Smooth muscle cell (in vitro differentiated cells): Measurements from ENCODE around the gene KIF6. TPM values are rescaled to one million over a fixed set of nuclear protein-coding genes. Genes with fewer than 3 reads are reported as not detected.

ENCODE experiments used
- DNase-seq: peaks from one replicate; lab custom pipeline; 2025; ENCODE audit not compliant: unreplicated experiment; lab: John Stamatoyannopoulos, UW
- H2AFZ ChIP-seq: fragments of 200-600 bp; sonication (generic); 2 replicates; pipeline ENCODE4 v1.6.0; 2016; ENCODE audit warnings: antibody characterized with exemption, low read depth, mild to moderate bottlenecking
- H3F3A ChIP-seq: fragments of 200-600 bp; sonication (generic); 2 replicates; pipeline ENCODE4 v1.6.0; 2017; ENCODE audit warnings: antibody characterized with exemption, low read depth
- H3K27ac ChIP-seq: fragments of 200-600 bp; sonication (generic); 2 replicates; pipeline ENCODE4 v1.5.1; 2016; ENCODE audit warnings: low read depth, mild to moderate bottlenecking
- H3K27me3 ChIP-seq: fragments of 200-600 bp; sonication (generic); 2 replicates; pipeline ENCODE4 v1.6.1; 2016; ENCODE audit warnings: low read depth, mild to moderate bottlenecking
- H3K36me3 ChIP-seq: fragments of 200-600 bp; sonication (generic); 2 replicates; pipeline ENCODE4 v1.5.1; 2016; ENCODE audit warnings: low read depth
- H3K4me1 ChIP-seq: fragments of 200-600 bp; sonication (generic); 2 replicates; pipeline ENCODE4 v1.5.1; 2016; ENCODE audit warnings: low read depth
- H3K4me2 ChIP-seq: fragments of 200-600 bp; sonication (generic); 2 replicates; pipeline ENCODE4 v1.6.0; 2016; ENCODE audit warnings: mild to moderate bottlenecking
- H3K4me3 ChIP-seq: fragments of 200-600 bp; sonication (generic); 2 replicates; pipeline ENCODE4 v1.5.1; 2016; ENCODE audit warnings: mild to moderate bottlenecking
- H3K79me2 ChIP-seq: fragments of 200-600 bp; sonication (generic); 2 replicates; pipeline ENCODE4 v1.6.0; 2016; ENCODE audit warnings: low read depth, mild to moderate bottlenecking
- H3K9ac ChIP-seq: fragments of 200-600 bp; sonication (generic); 2 replicates; pipeline ENCODE4 v1.6.0; 2016; ENCODE audit warnings: low read depth
- H3K9me3 ChIP-seq: fragments of 200-600 bp; sonication (generic); replicated peaks from 2 replicates; pipeline ENCODE4 v1.5.1; 2016; ENCODE audit warnings: low read depth
- H4K20me1 ChIP-seq: fragments of 200-600 bp; sonication (generic); 2 replicates; pipeline ENCODE4 v1.6.0; 2016; ENCODE audit warnings: low read depth
- CTCF ChIP-seq: fragments of 200-600 bp; sonication (generic); IDR thresholded peaks from 2 replicates; pipeline ENCODE4 v1.5.1; 2017; ENCODE audit warnings: borderline replicate concordance, mild to moderate bottlenecking, antibody characterized with exemption; ENCODE audit not compliant: insufficient read depth, poor library complexity, severe bottlenecking
- WGBS: methylation state at CpG from one replicate; pipeline ENCODE4 v1.1.7; 2016; ENCODE audit warnings: low lambda C conversion rate; 5-methylcytosine and 5-hydroxymethylcytosine counted together
- polyA plus RNA-seq: library from polyadenylated mRNA; unstranded; fragments of >200 nt; fragmentation: Nextera tagmentation; extraction: Ambion mirVana; gene quantifications from 2 replicates; pipeline ENCODE4 v1.2.1, GENCODE V29; 2016
- total RNA-seq: library from RNA; depleted of rRNA; stranded (reverse); fragments of >200 nt; gene quantifications from 2 replicates; pipeline ENCODE4 v1.2.3, GENCODE V29; 2014

KIF6 gene
- total and polyA plus RNA-seq, 2 experiments from 2014 or later: 1.1 to 1.5 TPM

GRCh38 chr6:39449022-39449421 is 276.2 kb downstream of the KIF6 start:
- H3K79me2 ChIP-seq: no peaks in the 10 kb centered on the region
- no peak for TF ChIP-seq CTCF
- H3K27me3 ChIP-seq: no peaks in the 10 kb centered on the region
- peaks cover 3% of the 10 kb centered on the region for H3K36me3 ChIP-seq
- 92% methylated on average over 5 of the region's 5 CpGs for WGBS
- H3F3A ChIP-seq: peaks cover 16% of the 10 kb centered on the region
- H3K9me3 ChIP-seq: no peaks in the 10 kb centered on the region
- H3K4me3 ChIP-seq: no peak overlapping the region
- H3K4me1 ChIP-seq: no peaks in the 10 kb centered on the region
- no peak overlapping the region for H2AFZ ChIP-seq
- no peak overlapping the region for H3K27ac ChIP-seq
- no peak for DNase-seq
- no peak overlapping the region for H3K9ac ChIP-seq
- H4K20me1 ChIP-seq: no peaks in the 10 kb centered on the region
- H3K4me2 ChIP-seq: no peak overlapping the region

GRCh38 chr6:39446909-39447308 is 278.3 kb downstream of the KIF6 start:
- H3K9me3 ChIP-seq: no peaks in the 10 kb centered on the region
- no peaks in the 10 kb centered on the region for H3K36me3 ChIP-seq
- 49% methylated on average over 2 of the region's 2 CpGs for WGBS
- no peaks in the 10 kb centered on the region for H3K79me2 ChIP-seq
- no peaks in the 10 kb centered on the region for H3K4me1 ChIP-seq
- TF ChIP-seq CTCF: no peak
- no peak overlapping the region for H3K27ac ChIP-seq
- peaks cover 8% of the 10 kb centered on the region for H3F3A ChIP-seq
- no peak overlapping the region for H2AFZ ChIP-seq
- DNase-seq: no peak
- no peaks in the 10 kb centered on the region for H3K27me3 ChIP-seq
- no peak overlapping the region for H3K4me3 ChIP-seq
- no peak overlapping the region for H3K9ac ChIP-seq
- no peak overlapping the region for H3K4me2 ChIP-seq
- no peaks in the 10 kb centered on the region for H4K20me1 ChIP-seq

GRCh38 chr6:39445667-39446066 is 279.5 kb downstream of the KIF6 start:
- no peaks in the 10 kb centered on the region for H3K79me2 ChIP-seq
- no peak overlapping the region for H3K9ac ChIP-seq
- no peak overlapping the region for H3K27ac ChIP-seq
- no peaks in the 10 kb centered on the region for H3K9me3 ChIP-seq
- no peak overlapping the region for H3K4me3 ChIP-seq
- no peaks in the 10 kb centered on the region for H3F3A ChIP-seq
- WGBS: 92% methylated on average over 1 of the region's 1 CpG
- no peak overlapping the region for H3K4me2 ChIP-seq
- H2AFZ ChIP-seq: no peak overlapping the region
- no peaks in the 10 kb centered on the region for H3K27me3 ChIP-seq
- DNase-seq: no peak
- no peaks in the 10 kb centered on the region for H3K4me1 ChIP-seq
- TF ChIP-seq CTCF: no peak
- H3K36me3 ChIP-seq: no peaks in the 10 kb centered on the region
- no peaks in the 10 kb centered on the region for H4K20me1 ChIP-seq

- H3K4me3 ChIP-seq: no peak overlapping the region
- no peaks in the 10 kb centered on the region for H3K4me1 ChIP-seq
- H2AFZ ChIP-seq: no peak overlapping the region
- no peak for TF ChIP-seq CTCF
- no peak for DNase-seq
- H3K36me3 ChIP-seq: no peaks in the 10 kb centered on the region
- 89% methylated on average over 5 of the region's 5 CpGs for WGBS
- H3K27ac ChIP-seq: no peak overlapping the region
- H3K9me3 ChIP-seq: no peaks in the 10 kb centered on the region
- no peaks in the 10 kb centered on the region for H3K79me2 ChIP-seq
- no peaks in the 10 kb centered on the region for H3F3A ChIP-seq
- no peak overlapping the region for H3K9ac ChIP-seq
- no peaks in the 10 kb centered on the region for H4K20me1 ChIP-seq
- H3K27me3 ChIP-seq: no peaks in the 10 kb centered on the region
- H3K4me2 ChIP-seq: no peak overlapping the region
Measured at GRCh38 chr6:39444479-39445019, 280.7 kb downstream of the KIF6 start.
